ENCODE measurements around the gene ADGRL3.
"Not testable (repeated sequence)": the region's sequence is repeated elsewhere in the genome, so short reads cannot be mapped to it uniquely, and the experiment has no call there.

Gene ADGRL3

GRCh38 chr4:61638591-61638990 lies 438.5 kb downstream of the ADGRL3 start:
- no peak for DNase-seq (ENCODE audit: low read depth)

- DNase-seq (ENCODE audit: low read depth) = not testable (repeated sequence)
Measured at GRCh38 chr4:61646746-61647350, 446.7 kb downstream of the ADGRL3 start.

GRCh38 chr4:61648264-61648663 lies 448.1 kb downstream of the ADGRL3 start:
- no peak for DNase-seq (ENCODE audit: low read depth)

- DNase-seq (ENCODE audit: low read depth) = no peak
Measured at GRCh38 chr4:61657016-61657415, 456.9 kb downstream of the ADGRL3 start.

GRCh38 chr4:61661960-61662359 lies 461.8 kb downstream of the ADGRL3 start:
- no peak for DNase-seq (ENCODE audit: low read depth)

GRCh38 chr4:61662362-61662761 lies 462.2 kb downstream of the ADGRL3 start:
- no peak for DNase-seq (ENCODE audit: low read depth)

GRCh38 chr4:61663310-61663709 lies 463.2 kb downstream of the ADGRL3 start:
- no peak for DNase-seq (ENCODE audit: low read depth)

- no peak for DNase-seq (ENCODE audit: low read depth)
Measured at GRCh38 chr4:61665649-61666048, 465.5 kb downstream of the ADGRL3 start.

- no peak for DNase-seq (ENCODE audit: low read depth)
Measured at GRCh38 chr4:61666244-61666643, 466.1 kb downstream of the ADGRL3 start.

- no peak for DNase-seq (ENCODE audit: low read depth)
Measured at GRCh38 chr4:61671599-61671998, 471.5 kb downstream of the ADGRL3 start.

- no peak for DNase-seq (ENCODE audit: low read depth)
Measured at GRCh38 chr4:61675464-61675863, 475.3 kb downstream of the ADGRL3 start.

GRCh38 chr4:61678297-61678696 lies 478.2 kb downstream of the ADGRL3 start:
- no peak for DNase-seq (ENCODE audit: low read depth)

- DNase-seq (ENCODE audit: low read depth) = no peak
Measured at GRCh38 chr4:61693520-61693919, 493.4 kb downstream of the ADGRL3 start.

GRCh38 chr4:61714387-61714911 lies 514.3 kb downstream of the ADGRL3 start:
- DNase-seq (ENCODE audit: low read depth) = no peak

- no peak for DNase-seq (ENCODE audit: low read depth)
Measured at GRCh38 chr4:61716426-61716825, 516.3 kb downstream of the ADGRL3 start.

GRCh38 chr4:61723492-61723891 lies 523.4 kb downstream of the ADGRL3 start:
- DNase-seq (ENCODE audit: low read depth) = no peak

- DNase-seq (ENCODE audit: low read depth) = no peak
Measured at GRCh38 chr4:61727286-61727685, 527.2 kb downstream of the ADGRL3 start.

- DNase-seq (ENCODE audit: low read depth) = no peak
Measured at GRCh38 chr4:61734409-61734808, 534.3 kb downstream of the ADGRL3 start.

GRCh38 chr4:61739887-61740286 lies 539.8 kb downstream of the ADGRL3 start:
- no peak for DNase-seq (ENCODE audit: low read depth)

GRCh38 chr4:61740886-61741285 lies 540.8 kb downstream of the ADGRL3 start:
- DNase-seq (ENCODE audit: low read depth) = no peak

GRCh38 chr4:61741327-61742096 lies 541.4 kb downstream of the ADGRL3 start:
- DNase-seq (ENCODE audit: low read depth) = no peak

GRCh38 chr4:61750810-61751209 lies 550.7 kb downstream of the ADGRL3 start:
- DNase-seq (ENCODE audit: low read depth) = no peak

- no peak for DNase-seq (ENCODE audit: low read depth)
Measured at GRCh38 chr4:61752617-61753016, 552.5 kb downstream of the ADGRL3 start.

GRCh38 chr4:61753739-61754138 lies 553.6 kb downstream of the ADGRL3 start:
- DNase-seq (ENCODE audit: low read depth) = no peak

Measured in activated T-helper 1 cell treated with Interleukin-2 at 50 U/mL for 16 hours (primary cell).